WTC11 (cell line): Measurements from ENCODE around the gene NR3C1. TPM values are rescaled to one million over a fixed set of nuclear protein-coding genes. Genes with fewer than 3 reads are reported as not detected.

ENCODE experiments used
- ATAC-seq: fragments of 200-7000 bp; cut with Tn5 transposase; 2 replicates; pipeline ENCODE4 v1.10.0; 2021; ENCODE audit warnings: mild to moderate bottlenecking, moderate library complexity
- CTCF ChIA-PET: fragments of 300-600 bp; sonication (Branson Sonifier 250); formaldehyde crosslinking; loops from one replicate; lab custom pipeline; 2021; ENCODE audit warnings: antibody characterized with exemption; lab: Charles Lee
- POLR2A ChIA-PET: fragments of 350-600 bp; sonication (Branson Sonifier 250); formaldehyde crosslinking; loops from one replicate; lab custom pipeline; 2021; ENCODE audit warnings: antibody characterized with exemption; lab: Charles Lee
- DNase-seq: peaks from one replicate; pipeline ENCODE4 v3.0.0; 2021; ENCODE audit warnings: low spot score
- H3K27ac Mint-ChIP-seq: 2 replicates; pipeline ENCODE4 v1.8.0; 2021; ENCODE audit warnings: mixed read lengths
- H3K27me3 Mint-ChIP-seq: 2 replicates; pipeline ENCODE4 v1.8.0; 2021; ENCODE audit warnings: low read depth, mild to moderate bottlenecking, moderate library complexity, mixed read lengths
- H3K36me3 Mint-ChIP-seq: 2 replicates; pipeline ENCODE4 v1.8.0; 2021; ENCODE audit warnings: mixed read lengths
- H3K4me1 Mint-ChIP-seq: 2 replicates; pipeline ENCODE4 v1.8.0; 2022; ENCODE audit warnings: mixed read lengths
- H3K4me3 Mint-ChIP-seq: 2 replicates; pipeline ENCODE4 v1.8.0; 2021; ENCODE audit warnings: mild to moderate bottlenecking, moderate library complexity, mixed read lengths
- H3K9me3 Mint-ChIP-seq: 2 replicates; pipeline ENCODE4 v1.8.0; 2021; ENCODE audit warnings: mixed read lengths
- CBFB ChIP-seq: sonication (generic); formaldehyde crosslinking; IDR thresholded peaks from 2 replicates; pipeline ENCODE4 v1.8.1; 2022; ENCODE audit warnings: mild to moderate bottlenecking, low read depth, missing genetic modification reagents
- CREB1 ChIP-seq: sonication (generic); formaldehyde crosslinking; IDR thresholded peaks from 2 replicates; pipeline ENCODE4 v1.8.0; 2023; ENCODE audit warnings: mild to moderate bottlenecking, missing genetic modification reagents
- ESRRA ChIP-seq: sonication (generic); formaldehyde crosslinking; IDR thresholded peaks from 2 replicates; pipeline ENCODE4 v1.8.1; 2022; ENCODE audit warnings: mild to moderate bottlenecking, missing genetic modification reagents, borderline replicate concordance
- FOXP1 ChIP-seq: sonication (generic); formaldehyde crosslinking; IDR thresholded peaks from 2 replicates; pipeline ENCODE4 v1.8.0; 2022; ENCODE audit warnings: missing genetic modification reagents, mild to moderate bottlenecking, moderate library complexity, borderline replicate concordance
- JUN ChIP-seq: sonication (generic); formaldehyde crosslinking; IDR thresholded peaks from 2 replicates; pipeline ENCODE4 v1.8.0; 2023; ENCODE audit warnings: mild to moderate bottlenecking, missing genetic modification reagents
- MXD4 ChIP-seq: fragments of 250-450 bp; sonication (Bioruptor Pico); IDR thresholded peaks from 2 replicates; pipeline ENCODE4 v1.8.0; 2021; ENCODE audit warnings: mild to moderate bottlenecking, moderate library complexity, borderline replicate concordance
- MYBL2 ChIP-seq: sonication (generic); formaldehyde crosslinking; IDR thresholded peaks from 2 replicates; pipeline ENCODE4 v1.8.1; 2023; ENCODE audit warnings: mild to moderate bottlenecking, moderate library complexity, missing genetic modification reagents
- OVOL2 ChIP-seq: fragments of 250-450 bp; sonication (Bioruptor Pico); IDR thresholded peaks from 2 replicates; pipeline ENCODE4 v1.9.0; 2021; ENCODE audit warnings: mild to moderate bottlenecking, borderline replicate concordance
- SMAD4 ChIP-seq: sonication (generic); formaldehyde crosslinking; IDR thresholded peaks from 2 replicates; pipeline ENCODE4 v1.8.0; 2022; ENCODE audit warnings: mild to moderate bottlenecking, missing genetic modification reagents
- SOX15 ChIP-seq: fragments of 250-450 bp; sonication (Bioruptor Pico); IDR thresholded peaks from 2 replicates; pipeline ENCODE4 v1.9.0; 2021; ENCODE audit warnings: mild to moderate bottlenecking
- TEAD4 ChIP-seq: sonication (generic); formaldehyde crosslinking; IDR thresholded peaks from 2 replicates; pipeline ENCODE4 v1.8.0; 2022; ENCODE audit warnings: mild to moderate bottlenecking, missing genetic modification reagents
- TP53 ChIP-seq: sonication (generic); formaldehyde crosslinking; IDR thresholded peaks from 2 replicates; pipeline ENCODE4 v1.8.1; 2023; ENCODE audit warnings: mild to moderate bottlenecking, missing genetic modification reagents
- ZNF121 ChIP-seq: sonication (generic); formaldehyde crosslinking; IDR thresholded peaks from 2 replicates; pipeline ENCODE4 v1.8.0; 2023; ENCODE audit warnings: missing genetic modification reagents
- total RNA-seq: library from RNA; stranded (reverse); gene quantifications from 3 replicates; pipeline ENCODE4 v1.2.3, GENCODE V29; 2021
- TF ChIP-seq, protein P1 (sequence below): fragments of 250-450 bp; sonication (Bioruptor Pico); IDR thresholded peaks from 2 replicates; pipeline ENCODE4 v1.8.0; 2021; ENCODE audit warnings: mild to moderate bottlenecking
- TF ChIP-seq, protein P2 (sequence below): fragments of 250-450 bp; sonication (Bioruptor Pico); IDR thresholded peaks from 2 replicates; pipeline ENCODE4 v1.9.0; 2021; ENCODE audit warnings: mild to moderate bottlenecking, borderline replicate concordance
- TF ChIP-seq, protein P3 (sequence below): sonication (generic); formaldehyde crosslinking; conservative IDR thresholded peaks from 2 replicates; pipeline ENCODE4 v1.8.1; 2023; ENCODE audit warnings: mild to moderate bottlenecking, low read depth, missing genetic modification reagents, moderate library complexity
- TF ChIP-seq, protein P4 (sequence below): sonication (generic); formaldehyde crosslinking; IDR thresholded peaks from 2 replicates; pipeline ENCODE4 v1.8.1; 2023; ENCODE audit warnings: mild to moderate bottlenecking, moderate library complexity, missing genetic modification reagents
- TF ChIP-seq, protein P5 (sequence below): sonication (generic); formaldehyde crosslinking; IDR thresholded peaks from 2 replicates; pipeline ENCODE4 v1.8.1; 2023; ENCODE audit warnings: mild to moderate bottlenecking, missing genetic modification reagents
- TF ChIP-seq, protein P6 (sequence below): fragments of 250-450 bp; sonication (Bioruptor Pico); IDR thresholded peaks from 2 replicates; pipeline ENCODE4 v1.9.0; 2021; ENCODE audit warnings: moderate library complexity, mild to moderate bottlenecking, inconsistent platforms, borderline replicate concordance
- TF ChIP-seq, protein P7 (sequence below): sonication (generic); formaldehyde crosslinking; conservative IDR thresholded peaks from 2 replicates; pipeline ENCODE4 v1.8.1; 2022; ENCODE audit warnings: mild to moderate bottlenecking, missing genetic modification reagents
- TF ChIP-seq, protein P8 (sequence below): fragments of 250-450 bp; sonication (Bioruptor Pico); IDR thresholded peaks from 2 replicates; pipeline ENCODE4 v1.9.0; 2021; ENCODE audit warnings: mild to moderate bottlenecking

NR3C1 gene
- total RNA-seq, 1 experiment from 2014 or later, result 15.0 TPM

DNA sequence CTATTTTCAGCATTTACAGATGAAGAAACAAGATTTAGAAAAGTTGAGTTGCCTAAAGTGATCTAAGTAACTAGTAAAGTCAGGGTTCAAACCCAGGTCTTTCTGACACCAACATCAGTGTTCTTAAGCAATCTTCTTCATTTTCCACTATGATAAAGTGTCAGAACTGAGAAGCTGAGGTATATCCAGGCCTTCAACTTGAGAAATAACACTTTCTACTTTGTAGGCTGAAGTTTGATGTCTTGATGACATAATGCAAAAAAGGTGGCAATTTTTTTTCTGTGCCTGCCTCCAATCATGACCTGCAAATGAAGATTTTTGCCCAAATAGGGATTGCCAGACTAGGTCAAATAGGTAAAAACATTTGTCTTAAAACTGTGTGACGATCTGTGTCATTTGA is 81.3 kb downstream of the NR3C1 start:
- H3K4me1 Mint-ChIP-seq, result no peaks in the 10 kb centered on the region; the same call in 1 of the 2 replicates
- no peak overlapping the region for H3K27ac Mint-ChIP-seq
- DNase-seq (no peak), ATAC-seq (no peak)
- no peaks in the 10 kb centered on the region for H3K27me3 Mint-ChIP-seq
- peaks cover 9% of the 10 kb centered on the region for H3K36me3 Mint-ChIP-seq
- H3K4me3 Mint-ChIP-seq, result no peak overlapping the region
- CTCF ChIA-PET, result no interaction called here
- TF ChIP-seq, protein P1, sequence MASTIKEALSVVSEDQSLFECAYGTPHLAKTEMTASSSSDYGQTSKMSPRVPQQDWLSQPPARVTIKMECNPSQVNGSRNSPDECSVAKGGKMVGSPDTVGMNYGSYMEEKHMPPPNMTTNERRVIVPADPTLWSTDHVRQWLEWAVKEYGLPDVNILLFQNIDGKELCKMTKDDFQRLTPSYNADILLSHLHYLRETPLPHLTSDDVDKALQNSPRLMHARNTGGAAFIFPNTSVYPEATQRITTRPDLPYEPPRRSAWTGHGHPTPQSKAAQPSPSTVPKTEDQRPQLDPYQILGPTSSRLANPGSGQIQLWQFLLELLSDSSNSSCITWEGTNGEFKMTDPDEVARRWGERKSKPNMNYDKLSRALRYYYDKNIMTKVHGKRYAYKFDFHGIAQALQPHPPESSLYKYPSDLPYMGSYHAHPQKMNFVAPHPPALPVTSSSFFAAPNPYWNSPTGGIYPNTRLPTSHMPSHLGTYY (CRISPR knock-in tag), result no peak
- TF ChIP-seq, protein P2, sequence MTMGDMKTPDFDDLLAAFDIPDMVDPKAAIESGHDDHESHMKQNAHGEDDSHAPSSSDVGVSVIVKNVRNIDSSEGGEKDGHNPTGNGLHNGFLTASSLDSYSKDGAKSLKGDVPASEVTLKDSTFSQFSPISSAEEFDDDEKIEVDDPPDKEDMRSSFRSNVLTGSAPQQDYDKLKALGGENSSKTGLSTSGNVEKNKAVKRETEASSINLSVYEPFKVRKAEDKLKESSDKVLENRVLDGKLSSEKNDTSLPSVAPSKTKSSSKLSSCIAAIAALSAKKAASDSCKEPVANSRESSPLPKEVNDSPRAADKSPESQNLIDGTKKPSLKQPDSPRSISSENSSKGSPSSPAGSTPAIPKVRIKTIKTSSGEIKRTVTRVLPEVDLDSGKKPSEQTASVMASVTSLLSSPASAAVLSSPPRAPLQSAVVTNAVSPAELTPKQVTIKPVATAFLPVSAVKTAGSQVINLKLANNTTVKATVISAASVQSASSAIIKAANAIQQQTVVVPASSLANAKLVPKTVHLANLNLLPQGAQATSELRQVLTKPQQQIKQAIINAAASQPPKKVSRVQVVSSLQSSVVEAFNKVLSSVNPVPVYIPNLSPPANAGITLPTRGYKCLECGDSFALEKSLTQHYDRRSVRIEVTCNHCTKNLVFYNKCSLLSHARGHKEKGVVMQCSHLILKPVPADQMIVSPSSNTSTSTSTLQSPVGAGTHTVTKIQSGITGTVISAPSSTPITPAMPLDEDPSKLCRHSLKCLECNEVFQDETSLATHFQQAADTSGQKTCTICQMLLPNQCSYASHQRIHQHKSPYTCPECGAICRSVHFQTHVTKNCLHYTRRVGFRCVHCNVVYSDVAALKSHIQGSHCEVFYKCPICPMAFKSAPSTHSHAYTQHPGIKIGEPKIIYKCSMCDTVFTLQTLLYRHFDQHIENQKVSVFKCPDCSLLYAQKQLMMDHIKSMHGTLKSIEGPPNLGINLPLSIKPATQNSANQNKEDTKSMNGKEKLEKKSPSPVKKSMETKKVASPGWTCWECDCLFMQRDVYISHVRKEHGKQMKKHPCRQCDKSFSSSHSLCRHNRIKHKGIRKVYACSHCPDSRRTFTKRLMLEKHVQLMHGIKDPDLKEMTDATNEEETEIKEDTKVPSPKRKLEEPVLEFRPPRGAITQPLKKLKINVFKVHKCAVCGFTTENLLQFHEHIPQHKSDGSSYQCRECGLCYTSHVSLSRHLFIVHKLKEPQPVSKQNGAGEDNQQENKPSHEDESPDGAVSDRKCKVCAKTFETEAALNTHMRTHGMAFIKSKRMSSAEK (CRISPR knock-in tag), result no peak
- no peak for TF ChIP-seq SOX15
- TF ChIP-seq JUN (CRISPR knock-in tag), result no peak
- TF ChIP-seq MXD4 (CRISPR knock-in tag), result no peak
- no peak for TF ChIP-seq CBFB (CRISPR knock-in tag)
- TF ChIP-seq ZNF121 (CRISPR knock-in tag), result no peak
- TF ChIP-seq, protein P3, sequence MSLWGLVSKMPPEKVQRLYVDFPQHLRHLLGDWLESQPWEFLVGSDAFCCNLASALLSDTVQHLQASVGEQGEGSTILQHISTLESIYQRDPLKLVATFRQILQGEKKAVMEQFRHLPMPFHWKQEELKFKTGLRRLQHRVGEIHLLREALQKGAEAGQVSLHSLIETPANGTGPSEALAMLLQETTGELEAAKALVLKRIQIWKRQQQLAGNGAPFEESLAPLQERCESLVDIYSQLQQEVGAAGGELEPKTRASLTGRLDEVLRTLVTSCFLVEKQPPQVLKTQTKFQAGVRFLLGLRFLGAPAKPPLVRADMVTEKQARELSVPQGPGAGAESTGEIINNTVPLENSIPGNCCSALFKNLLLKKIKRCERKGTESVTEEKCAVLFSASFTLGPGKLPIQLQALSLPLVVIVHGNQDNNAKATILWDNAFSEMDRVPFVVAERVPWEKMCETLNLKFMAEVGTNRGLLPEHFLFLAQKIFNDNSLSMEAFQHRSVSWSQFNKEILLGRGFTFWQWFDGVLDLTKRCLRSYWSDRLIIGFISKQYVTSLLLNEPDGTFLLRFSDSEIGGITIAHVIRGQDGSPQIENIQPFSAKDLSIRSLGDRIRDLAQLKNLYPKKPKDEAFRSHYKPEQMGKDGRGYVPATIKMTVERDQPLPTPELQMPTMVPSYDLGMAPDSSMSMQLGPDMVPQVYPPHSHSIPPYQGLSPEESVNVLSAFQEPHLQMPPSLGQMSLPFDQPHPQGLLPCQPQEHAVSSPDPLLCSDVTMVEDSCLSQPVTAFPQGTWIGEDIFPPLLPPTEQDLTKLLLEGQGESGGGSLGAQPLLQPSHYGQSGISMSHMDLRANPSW, result no peak
- peaks cover 23% of the 10 kb centered on the region for H3K9me3 Mint-ChIP-seq
- POLR2A ChIA-PET, result no interaction called here

DNA sequence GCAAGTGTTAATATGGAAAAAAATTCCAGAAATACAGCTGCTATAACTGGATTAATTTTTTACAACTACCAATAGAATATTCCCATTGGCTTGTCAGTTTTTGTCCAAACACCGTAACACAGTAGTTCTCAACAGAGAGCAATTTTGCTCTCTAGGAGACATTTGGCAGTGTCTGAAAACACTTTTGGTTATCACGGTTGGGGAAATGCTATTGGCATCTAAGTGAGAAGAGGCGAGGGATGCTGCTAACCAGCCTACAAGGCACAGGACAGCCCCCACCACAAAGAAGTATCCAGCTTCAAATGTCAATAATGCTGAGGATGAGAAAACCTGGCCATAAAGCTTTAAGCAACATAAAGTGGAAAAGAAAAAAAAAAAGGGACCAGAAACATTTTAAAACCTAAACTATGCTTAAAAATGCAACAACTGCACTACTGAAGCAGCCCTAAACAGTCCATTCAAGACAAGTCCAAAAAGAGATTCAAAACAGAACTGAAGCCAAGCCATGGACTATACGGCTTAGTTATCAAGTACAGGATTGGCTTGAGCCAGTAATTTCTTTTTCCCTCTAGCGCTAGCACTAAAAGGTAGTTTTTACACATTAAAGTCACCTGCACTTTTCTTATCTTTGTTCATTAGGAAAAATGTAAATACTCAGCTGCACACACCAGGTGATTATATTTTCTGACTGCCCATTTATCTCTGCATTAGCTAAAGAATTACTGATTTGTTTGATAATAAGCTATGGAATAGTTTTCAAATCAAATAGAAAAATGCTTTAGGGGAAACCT is 83.9 kb downstream of the NR3C1 start:
- DNase-seq (no peak), ATAC-seq (no peak)
- TF ChIP-seq MYBL2 (CRISPR knock-in tag), result no peak
- TF ChIP-seq, protein P4, sequence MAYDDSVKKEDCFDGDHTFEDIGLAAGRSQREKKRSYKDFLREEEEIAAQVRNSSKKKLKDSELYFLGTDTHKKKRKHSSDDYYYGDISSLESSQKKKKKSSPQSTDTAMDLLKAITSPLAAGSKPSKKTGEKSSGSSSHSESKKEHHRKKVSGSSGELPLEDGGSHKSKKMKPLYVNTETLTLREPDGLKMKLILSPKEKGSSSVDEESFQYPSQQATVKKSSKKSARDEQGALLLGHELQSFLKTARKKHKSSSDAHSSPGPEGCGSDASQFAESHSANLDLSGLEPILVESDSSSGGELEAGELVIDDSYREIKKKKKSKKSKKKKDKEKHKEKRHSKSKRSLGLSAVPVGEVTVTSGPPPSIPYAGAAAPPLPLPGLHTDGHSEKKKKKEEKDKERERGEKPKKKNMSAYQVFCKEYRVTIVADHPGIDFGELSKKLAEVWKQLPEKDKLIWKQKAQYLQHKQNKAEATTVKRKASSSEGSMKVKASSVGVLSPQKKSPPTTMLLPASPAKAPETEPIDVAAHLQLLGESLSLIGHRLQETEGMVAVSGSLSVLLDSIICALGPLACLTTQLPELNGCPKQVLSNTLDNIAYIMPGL (CRISPR knock-in tag), result no peak
- TF ChIP-seq, protein P5, sequence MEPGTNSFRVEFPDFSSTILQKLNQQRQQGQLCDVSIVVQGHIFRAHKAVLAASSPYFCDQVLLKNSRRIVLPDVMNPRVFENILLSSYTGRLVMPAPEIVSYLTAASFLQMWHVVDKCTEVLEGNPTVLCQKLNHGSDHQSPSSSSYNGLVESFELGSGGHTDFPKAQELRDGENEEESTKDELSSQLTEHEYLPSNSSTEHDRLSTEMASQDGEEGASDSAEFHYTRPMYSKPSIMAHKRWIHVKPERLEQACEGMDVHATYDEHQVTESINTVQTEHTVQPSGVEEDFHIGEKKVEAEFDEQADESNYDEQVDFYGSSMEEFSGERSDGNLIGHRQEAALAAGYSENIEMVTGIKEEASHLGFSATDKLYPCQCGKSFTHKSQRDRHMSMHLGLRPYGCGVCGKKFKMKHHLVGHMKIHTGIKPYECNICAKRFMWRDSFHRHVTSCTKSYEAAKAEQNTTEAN (CRISPR knock-in tag), result no peak
- TF ChIP-seq, protein P6, sequence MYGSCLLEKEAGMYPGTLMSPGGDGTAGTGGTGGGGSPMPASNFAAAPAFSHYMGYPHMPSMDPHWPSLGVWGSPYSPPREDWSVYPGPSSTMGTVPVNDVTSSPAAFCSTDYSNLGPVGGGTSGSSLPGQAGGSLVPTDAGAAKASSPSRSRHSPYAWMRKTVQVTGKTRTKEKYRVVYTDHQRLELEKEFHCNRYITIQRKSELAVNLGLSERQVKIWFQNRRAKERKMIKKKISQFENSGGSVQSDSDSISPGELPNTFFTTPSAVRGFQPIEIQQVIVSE, result no peak
- no peak for TF ChIP-seq TEAD4
- TF ChIP-seq, protein P7, sequence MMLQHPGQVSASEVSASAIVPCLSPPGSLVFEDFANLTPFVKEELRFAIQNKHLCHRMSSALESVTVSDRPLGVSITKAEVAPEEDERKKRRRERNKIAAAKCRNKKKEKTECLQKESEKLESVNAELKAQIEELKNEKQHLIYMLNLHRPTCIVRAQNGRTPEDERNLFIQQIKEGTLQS (CRISPR knock-in tag), result no peak
- no peak for TF ChIP-seq TP53 (CRISPR knock-in tag)
- TF ChIP-seq, protein P8, sequence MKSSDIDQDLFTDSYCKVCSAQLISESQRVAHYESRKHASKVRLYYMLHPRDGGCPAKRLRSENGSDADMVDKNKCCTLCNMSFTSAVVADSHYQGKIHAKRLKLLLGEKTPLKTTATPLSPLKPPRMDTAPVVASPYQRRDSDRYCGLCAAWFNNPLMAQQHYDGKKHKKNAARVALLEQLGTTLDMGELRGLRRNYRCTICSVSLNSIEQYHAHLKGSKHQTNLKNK, result no peak
- no peak for TF ChIP-seq CREB1 (CRISPR knock-in tag)
- TF ChIP-seq OVOL2 (CRISPR knock-in tag), result no peak
- no peak for TF ChIP-seq SMAD4 (CRISPR knock-in tag)
- TF ChIP-seq ESRRA (CRISPR knock-in tag), result no peak
- no peak for TF ChIP-seq FOXP1 (CRISPR knock-in tag)
- ChIA-PET POLR2A (no interaction called here), CTCF (no interaction called here)
- Mint-ChIP-seq H3K27ac (no peak overlapping the region), H3K27me3 (no peaks in the 10 kb centered on the region), H3K4me3 (no peak overlapping the region), H3K36me3 (no peaks in the 10 kb centered on the region), H3K4me1 (no peaks in the 10 kb centered on the region; the same call in 1 of the 2 replicates), H3K9me3 (peaks cover 13% of the 10 kb centered on the region)
